ENCODE results near the gene CDH8. TPM values are rescaled to one million over a fixed set of nuclear protein-coding genes. Genes with fewer than 3 reads are reported as not detected.

Gene CDH8
- total RNA-seq, 4 donors from 2014 or later = 0.40 to 3.0 (median 0.86) TPM

DNA sequence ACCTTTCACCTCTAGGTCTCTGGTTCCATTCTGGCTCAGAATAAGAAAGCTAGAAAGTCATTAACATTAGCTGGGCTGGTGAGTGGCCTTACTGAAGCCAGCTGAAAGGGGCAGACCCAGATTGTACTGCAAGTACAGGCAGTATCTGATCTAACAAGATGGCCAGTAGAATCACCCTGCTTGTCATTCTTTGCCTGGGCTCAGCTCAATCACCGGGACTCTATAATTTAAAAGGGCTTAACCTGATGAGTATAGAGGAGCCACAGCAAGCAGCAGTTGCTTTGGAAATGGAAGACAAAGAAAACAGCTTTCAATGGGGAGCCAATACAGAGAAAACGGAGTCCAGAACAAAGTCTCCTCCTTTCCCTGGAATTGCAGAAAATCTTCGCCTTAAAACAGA is 13.6 kb downstream of the CDH8 start:
- WGBS, 2 donors (ENCODE audit: low coverage in 1 of 2) = 78 to 89% methylated on average over 3 of the region's 3 CpGs
- no peak overlapping the region for H3K4me3 ChIP-seq
- no peaks in the 10 kb centered on the region for H3K36me3 ChIP-seq
- no peak overlapping the region for H3K27ac ChIP-seq
- H3K27me3 ChIP-seq = peaks cover 5% of the 10 kb centered on the region
- ATAC-seq = no peak
- H3K4me1 ChIP-seq = no peaks in the 10 kb centered on the region
- no peaks in the 10 kb centered on the region for H3K9me3 ChIP-seq
- no peak for TF ChIP-seq POLR2AphosphoS5 (IDR thresholded peaks at IDR 0.05)
- TF ChIP-seq, protein P1, sequence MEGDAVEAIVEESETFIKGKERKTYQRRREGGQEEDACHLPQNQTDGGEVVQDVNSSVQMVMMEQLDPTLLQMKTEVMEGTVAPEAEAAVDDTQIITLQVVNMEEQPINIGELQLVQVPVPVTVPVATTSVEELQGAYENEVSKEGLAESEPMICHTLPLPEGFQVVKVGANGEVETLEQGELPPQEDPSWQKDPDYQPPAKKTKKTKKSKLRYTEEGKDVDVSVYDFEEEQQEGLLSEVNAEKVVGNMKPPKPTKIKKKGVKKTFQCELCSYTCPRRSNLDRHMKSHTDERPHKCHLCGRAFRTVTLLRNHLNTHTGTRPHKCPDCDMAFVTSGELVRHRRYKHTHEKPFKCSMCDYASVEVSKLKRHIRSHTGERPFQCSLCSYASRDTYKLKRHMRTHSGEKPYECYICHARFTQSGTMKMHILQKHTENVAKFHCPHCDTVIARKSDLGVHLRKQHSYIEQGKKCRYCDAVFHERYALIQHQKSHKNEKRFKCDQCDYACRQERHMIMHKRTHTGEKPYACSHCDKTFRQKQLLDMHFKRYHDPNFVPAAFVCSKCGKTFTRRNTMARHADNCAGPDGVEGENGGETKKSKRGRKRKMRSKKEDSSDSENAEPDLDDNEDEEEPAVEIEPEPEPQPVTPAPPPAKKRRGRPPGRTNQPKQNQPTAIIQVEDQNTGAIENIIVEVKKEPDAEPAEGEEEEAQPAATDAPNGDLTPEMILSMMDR (IDR thresholded peaks at IDR 0.05) = no peak
- TF ChIP-seq POLR2A (IDR thresholded peaks at IDR 0.05) = no peak
- no peak for TF ChIP-seq EP300 (IDR thresholded peaks at IDR 0.05)

- 29 to 42% methylated on average over 11 of the region's 11 CpGs for WGBS, 2 donors (ENCODE audit: low coverage in 1 of 2)
- TF ChIP-seq POLR2AphosphoS5 (IDR thresholded peaks at IDR 0.05) (no peak), EP300 (IDR thresholded peaks at IDR 0.05) (no peak), POLR2A (IDR thresholded peaks at IDR 0.05) (no peak)
- TF ChIP-seq, protein P1 (IDR thresholded peaks at IDR 0.05) = no peak
- Histone ChIP-seq H3K4me1 (no peaks in the 10 kb centered on the region), H3K27ac (no peak overlapping the region), H3K36me3 (no peaks in the 10 kb centered on the region), H3K27me3 (peaks cover 5% of the 10 kb centered on the region), H3K4me3 (no peak overlapping the region), H3K9me3 (no peaks in the 10 kb centered on the region)
- no peak for ATAC-seq
Observed at GRCh38 chr16:62021161-62021581, 15.1 kb downstream of the CDH8 start.

DNA sequence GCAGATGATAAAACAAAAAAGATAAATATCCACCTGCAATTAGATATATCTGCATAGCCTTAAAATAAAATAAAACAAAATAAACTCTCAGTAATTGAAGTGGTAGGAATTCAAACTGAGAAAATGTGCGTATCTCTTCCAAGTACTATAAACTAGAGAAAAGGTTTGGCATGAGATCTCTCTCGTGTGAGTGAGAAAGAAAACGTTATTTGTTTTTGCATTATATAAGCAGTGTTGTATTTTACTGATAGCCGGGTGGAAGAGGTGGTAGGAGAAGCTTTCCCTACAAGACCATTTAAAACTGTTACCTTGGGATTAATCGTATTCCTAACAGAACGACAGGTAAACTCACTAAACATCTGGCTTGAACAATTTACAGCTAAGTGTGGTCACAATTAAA is 15.6 kb downstream of the CDH8 start:
- no peaks in the 10 kb centered on the region for H3K9me3 ChIP-seq
- no peaks in the 10 kb centered on the region for H3K36me3 ChIP-seq
- no peak overlapping the region for H3K4me3 ChIP-seq
- no peak overlapping the region for H3K27ac ChIP-seq
- H3K4me1 ChIP-seq = no peaks in the 10 kb centered on the region
- TF ChIP-seq EP300 (IDR thresholded peaks at IDR 0.05) = no peak
- no peak for TF ChIP-seq POLR2AphosphoS5 (IDR thresholded peaks at IDR 0.05)
- no peak for ATAC-seq
- H3K27me3 ChIP-seq = peaks cover 5% of the 10 kb centered on the region
- 35 to 68% methylated on average over 6 of the region's 6 CpGs for WGBS, 2 donors (ENCODE audit: low coverage in 1 of 2)

DNA sequence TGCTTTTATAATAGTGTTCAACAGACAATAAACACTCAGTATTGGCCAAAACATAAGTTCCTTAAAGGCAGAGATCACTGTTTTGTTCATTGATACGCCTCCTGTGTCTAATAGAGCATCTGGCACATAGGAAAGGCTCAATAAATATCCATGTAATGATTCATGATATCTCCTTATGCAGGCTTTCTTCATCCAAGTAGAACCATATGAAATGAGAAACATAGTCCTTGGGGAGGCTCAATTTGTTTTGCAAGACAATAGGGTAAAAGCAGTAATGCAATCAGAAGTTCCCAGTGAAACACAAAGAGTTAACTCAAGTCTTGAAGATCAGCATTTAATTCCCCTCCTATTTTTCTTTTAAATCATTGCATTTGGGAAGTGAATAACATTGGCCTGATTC is 16.4 kb downstream of the CDH8 start:
- WGBS, 2 donors (ENCODE audit: low coverage in 1 of 2) = 80 to 88% methylated on average over 1 of the region's 1 CpG
- no peak for TF ChIP-seq POLR2A (IDR thresholded peaks at IDR 0.05)
- TF ChIP-seq, protein P1 (IDR thresholded peaks at IDR 0.05) = no peak
- no peak for TF ChIP-seq EP300 (IDR thresholded peaks at IDR 0.05)
- no peak for TF ChIP-seq POLR2AphosphoS5 (IDR thresholded peaks at IDR 0.05)
- H3K4me1 ChIP-seq = no peaks in the 10 kb centered on the region

GRCh38 chr16:62018301-62019060 is 17.8 kb downstream of the CDH8 start:
- Histone ChIP-seq H3K4me3 (no peak overlapping the region), H3K36me3 (no peaks in the 10 kb centered on the region), H3K27ac (no peak overlapping the region), H3K27me3 (no peaks in the 10 kb centered on the region), H3K9me3 (no peaks in the 10 kb centered on the region), H3K4me1 (no peaks in the 10 kb centered on the region)
- WGBS, 2 donors (ENCODE audit: low coverage in 1 of 2) = 81 to 89% methylated on average over 11 to 15 of the region's 15 CpGs
- TF ChIP-seq POLR2A (IDR thresholded peaks at IDR 0.05) (no peak), POLR2AphosphoS5 (IDR thresholded peaks at IDR 0.05) (no peak), EP300 (IDR thresholded peaks at IDR 0.05) (no peak)
- ATAC-seq = no peak

More for the DNA sequence above, 16.4 kb downstream of the CDH8 start:
- peaks cover 5% of the 10 kb centered on the region for H3K27me3 ChIP-seq
- H3K9me3 ChIP-seq = no peaks in the 10 kb centered on the region
- no peaks in the 10 kb centered on the region for H3K36me3 ChIP-seq
- ATAC-seq = no peak
- H3K27ac ChIP-seq = no peak overlapping the region
- no peak overlapping the region for H3K4me3 ChIP-seq

DNA sequence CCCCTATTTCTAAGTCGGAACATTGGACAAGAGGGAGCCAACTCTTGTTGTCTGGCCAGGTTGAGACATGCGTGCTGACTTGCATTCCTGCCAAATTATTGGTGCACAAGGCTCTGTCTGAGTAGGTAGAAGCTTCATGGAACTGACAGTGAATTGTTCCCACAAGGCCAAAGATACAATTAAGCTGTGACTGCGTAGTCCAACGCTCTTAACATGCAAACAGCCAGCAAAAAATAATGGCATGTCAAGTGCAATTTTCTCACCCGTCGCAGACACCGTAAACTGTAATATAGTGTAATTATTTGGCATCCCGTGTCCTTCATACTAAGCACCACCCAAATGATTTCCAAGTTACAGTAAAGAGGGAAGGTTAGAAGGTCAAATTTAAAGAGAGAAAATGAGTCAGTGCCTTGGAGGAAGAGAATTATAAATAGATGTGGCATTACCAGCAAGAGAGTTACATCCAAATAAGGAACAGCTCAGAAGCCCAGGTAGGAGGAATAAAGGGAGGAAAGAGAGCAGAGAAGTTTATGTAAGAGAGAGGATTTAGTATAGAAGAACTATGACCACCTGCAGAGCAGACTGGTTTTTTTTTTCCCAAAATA is 21.8 kb downstream of the CDH8 start:
- no peak for ATAC-seq
- TF ChIP-seq, protein P1 (IDR thresholded peaks at IDR 0.05) = no peak
- TF ChIP-seq EP300 (IDR thresholded peaks at IDR 0.05) (no peak), POLR2AphosphoS5 (IDR thresholded peaks at IDR 0.05) (no peak), POLR2A (IDR thresholded peaks at IDR 0.05) (no peak)

More for the DNA sequence above, 21.8 kb downstream of the CDH8 start:
- H3K27me3 ChIP-seq = no peaks in the 10 kb centered on the region
- no peak overlapping the region for H3K4me3 ChIP-seq
- H3K9me3 ChIP-seq = no peaks in the 10 kb centered on the region
- WGBS, 2 donors (ENCODE audit: low coverage in 1 of 2) = 46 to 65% methylated on average over 5 to 8 of the region's 8 CpGs
- H3K27ac ChIP-seq = no peak overlapping the region
- H3K36me3 ChIP-seq = no peaks in the 10 kb centered on the region
- no peaks in the 10 kb centered on the region for H3K4me1 ChIP-seq

Measured in gastroesophageal sphincter (tissue), 4 donors.